ENCODE measurements around the gene PRPF6. TPM values are rescaled to one million over a fixed set of nuclear protein-coding genes. Genes with fewer than 3 reads are reported as not detected.

Gene PRPF6, protein sequence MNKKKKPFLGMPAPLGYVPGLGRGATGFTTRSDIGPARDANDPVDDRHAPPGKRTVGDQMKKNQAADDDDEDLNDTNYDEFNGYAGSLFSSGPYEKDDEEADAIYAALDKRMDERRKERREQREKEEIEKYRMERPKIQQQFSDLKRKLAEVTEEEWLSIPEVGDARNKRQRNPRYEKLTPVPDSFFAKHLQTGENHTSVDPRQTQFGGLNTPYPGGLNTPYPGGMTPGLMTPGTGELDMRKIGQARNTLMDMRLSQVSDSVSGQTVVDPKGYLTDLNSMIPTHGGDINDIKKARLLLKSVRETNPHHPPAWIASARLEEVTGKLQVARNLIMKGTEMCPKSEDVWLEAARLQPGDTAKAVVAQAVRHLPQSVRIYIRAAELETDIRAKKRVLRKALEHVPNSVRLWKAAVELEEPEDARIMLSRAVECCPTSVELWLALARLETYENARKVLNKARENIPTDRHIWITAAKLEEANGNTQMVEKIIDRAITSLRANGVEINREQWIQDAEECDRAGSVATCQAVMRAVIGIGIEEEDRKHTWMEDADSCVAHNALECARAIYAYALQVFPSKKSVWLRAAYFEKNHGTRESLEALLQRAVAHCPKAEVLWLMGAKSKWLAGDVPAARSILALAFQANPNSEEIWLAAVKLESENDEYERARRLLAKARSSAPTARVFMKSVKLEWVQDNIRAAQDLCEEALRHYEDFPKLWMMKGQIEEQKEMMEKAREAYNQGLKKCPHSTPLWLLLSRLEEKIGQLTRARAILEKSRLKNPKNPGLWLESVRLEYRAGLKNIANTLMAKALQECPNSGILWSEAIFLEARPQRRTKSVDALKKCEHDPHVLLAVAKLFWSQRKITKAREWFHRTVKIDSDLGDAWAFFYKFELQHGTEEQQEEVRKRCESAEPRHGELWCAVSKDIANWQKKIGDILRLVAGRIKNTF
- 96.5 and 126 TPM in 2 replicates for total RNA-seq (2014; rRNA removed; shearing (Covaris generic); ENCODE audit: low replicate concordance)

DNA sequence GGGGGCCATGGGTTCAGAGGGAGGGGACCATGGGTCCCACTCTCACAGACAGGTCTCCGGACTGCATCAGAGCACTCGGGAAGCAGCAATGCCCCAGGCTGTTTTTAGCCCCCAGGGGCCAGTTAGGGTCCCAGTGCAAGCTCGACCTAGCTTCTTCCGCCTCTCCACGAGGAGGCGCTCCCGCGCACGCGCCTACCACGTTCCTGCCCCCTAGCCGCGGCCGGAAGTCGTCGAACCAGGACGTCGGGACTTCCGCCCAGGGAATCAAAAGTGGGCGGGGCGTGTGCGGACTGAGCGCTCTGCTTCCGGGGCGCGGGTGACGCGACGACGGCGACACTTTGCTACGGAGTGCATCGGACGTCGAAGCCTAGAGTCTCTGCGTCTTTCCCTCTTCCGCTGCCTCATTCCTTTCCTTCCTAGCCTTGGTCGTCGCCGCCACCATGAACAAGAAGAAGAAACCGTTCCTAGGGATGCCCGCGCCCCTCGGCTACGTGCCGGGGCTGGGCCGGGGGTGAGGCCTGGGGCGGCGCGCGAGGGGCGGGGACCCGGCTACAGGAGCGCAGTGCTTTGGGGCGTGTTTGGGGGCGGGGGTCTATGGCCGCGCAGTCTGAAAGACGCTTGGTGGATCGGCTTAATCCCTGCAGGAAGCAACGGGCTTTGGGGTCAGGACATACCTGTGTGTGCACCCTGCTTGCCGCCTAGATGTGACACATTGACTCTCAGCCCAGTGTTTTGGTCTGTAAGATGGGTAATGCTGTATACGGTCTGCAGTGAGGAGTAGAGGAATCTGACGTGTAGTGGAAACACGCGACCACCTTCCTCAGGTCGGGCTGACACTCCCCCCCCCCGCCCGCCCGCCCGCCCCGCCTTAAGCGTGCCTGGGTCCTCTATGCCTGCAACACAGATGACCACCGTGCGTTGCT lies at the start of gene PRPF6:
TSS of gene PRPF6 (plus strand) at position 327 of the 923 bp plus-strand sequence. CDS start at position 441, 114 bp downstream.
- DNase-seq, result peak; percentile 96
- Histone ChIP-seq H3K27me3 (no peaks in the 10 kb centered on the region), H3K36me3 (peaks cover 34% of the 10 kb centered on the region), H3K4me3 (peak within 1 kb of the TSS; percentile 99), H3K9me3 (no peaks in the 10 kb centered on the region)

DNA sequence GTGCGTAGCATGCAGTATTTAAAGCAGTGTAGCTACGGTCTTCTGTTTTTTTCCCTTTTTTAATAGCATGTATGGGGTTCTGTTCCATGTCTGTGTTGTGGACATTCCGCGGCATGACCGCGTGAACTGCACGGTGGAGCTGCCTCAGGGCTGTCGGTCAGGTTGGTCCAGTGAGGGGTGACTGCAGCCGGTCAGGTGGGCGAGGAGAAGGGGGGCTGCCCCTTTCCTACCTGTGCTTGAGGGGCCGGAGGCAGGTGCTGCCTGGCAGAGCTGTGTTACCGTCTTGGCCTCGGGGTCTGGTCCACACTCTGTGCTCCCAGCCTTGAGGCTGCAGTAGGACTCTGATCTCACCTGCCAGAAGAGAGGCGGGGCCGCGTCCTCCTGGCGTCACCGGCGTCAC lies 49.2 kb upstream of the PRPF6 start:
- H3K9me3 ChIP-seq, result no peaks in the 10 kb centered on the region
- H3K36me3 ChIP-seq, result peaks cover 85% of the 10 kb centered on the region
- H3K4me3 ChIP-seq, result no peak overlapping the region
- no peak for DNase-seq
- H3K27me3 ChIP-seq, result no peaks in the 10 kb centered on the region

DNA sequence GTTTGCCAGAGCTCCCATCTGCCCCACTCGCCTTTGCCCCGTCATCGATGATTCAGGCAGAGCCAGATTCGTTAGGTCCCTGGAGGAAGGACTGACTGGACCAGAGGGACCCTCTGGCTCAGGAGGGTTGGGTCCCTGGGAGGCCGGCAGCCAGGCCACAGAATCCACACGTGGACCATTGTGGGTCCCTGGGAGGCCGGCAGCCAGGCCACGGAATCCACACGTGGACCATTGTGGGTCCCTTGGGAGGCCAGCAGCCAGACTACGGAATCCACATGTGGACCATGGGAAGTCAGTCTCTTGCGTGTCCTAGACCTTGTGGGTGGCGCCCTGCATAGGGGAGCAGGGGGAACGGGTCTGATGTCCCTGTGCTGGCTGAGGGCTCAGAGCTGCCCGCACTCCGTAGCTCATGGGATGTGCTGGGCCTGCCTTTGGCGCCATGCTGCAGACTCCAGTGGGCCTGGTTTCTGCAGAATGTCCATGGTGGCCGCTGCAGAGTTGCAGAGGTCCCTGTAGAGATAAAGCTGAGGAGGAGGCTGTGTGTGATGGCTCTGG lies 48.2 kb upstream of the PRPF6 start:
- Histone ChIP-seq H3K4me3 (no peak overlapping the region), H3K36me3 (peaks cover 75% of the 10 kb centered on the region), H3K27me3 (no peaks in the 10 kb centered on the region), H3K9me3 (no peaks in the 10 kb centered on the region)
- no peak for DNase-seq

DNA sequence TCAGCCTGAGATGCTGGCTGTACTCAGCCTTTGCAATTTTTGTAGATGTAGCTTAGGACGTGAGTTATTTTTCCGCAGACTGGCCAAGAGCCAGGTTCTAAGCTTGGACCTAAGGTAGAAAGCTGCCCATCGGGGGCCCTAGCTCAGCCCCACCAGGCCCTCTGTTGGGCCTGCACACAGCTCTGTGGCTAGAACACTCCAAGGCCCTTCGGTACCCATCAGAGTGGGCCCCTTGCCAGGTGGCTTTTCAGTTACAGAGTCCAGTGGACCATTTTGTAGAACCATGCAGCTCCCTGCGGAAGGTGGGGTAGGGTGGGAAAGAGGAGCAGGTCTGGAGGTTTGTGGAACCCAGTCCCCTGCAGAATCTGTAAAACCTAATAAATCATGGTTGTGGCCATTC lies 47.3 kb upstream of the PRPF6 start:
- Histone ChIP-seq H3K27me3 (no peaks in the 10 kb centered on the region), H3K36me3 (peaks cover 72% of the 10 kb centered on the region), H3K9me3 (no peaks in the 10 kb centered on the region), H3K4me3 (no peak overlapping the region)
- DNase-seq, result no peak

DNA sequence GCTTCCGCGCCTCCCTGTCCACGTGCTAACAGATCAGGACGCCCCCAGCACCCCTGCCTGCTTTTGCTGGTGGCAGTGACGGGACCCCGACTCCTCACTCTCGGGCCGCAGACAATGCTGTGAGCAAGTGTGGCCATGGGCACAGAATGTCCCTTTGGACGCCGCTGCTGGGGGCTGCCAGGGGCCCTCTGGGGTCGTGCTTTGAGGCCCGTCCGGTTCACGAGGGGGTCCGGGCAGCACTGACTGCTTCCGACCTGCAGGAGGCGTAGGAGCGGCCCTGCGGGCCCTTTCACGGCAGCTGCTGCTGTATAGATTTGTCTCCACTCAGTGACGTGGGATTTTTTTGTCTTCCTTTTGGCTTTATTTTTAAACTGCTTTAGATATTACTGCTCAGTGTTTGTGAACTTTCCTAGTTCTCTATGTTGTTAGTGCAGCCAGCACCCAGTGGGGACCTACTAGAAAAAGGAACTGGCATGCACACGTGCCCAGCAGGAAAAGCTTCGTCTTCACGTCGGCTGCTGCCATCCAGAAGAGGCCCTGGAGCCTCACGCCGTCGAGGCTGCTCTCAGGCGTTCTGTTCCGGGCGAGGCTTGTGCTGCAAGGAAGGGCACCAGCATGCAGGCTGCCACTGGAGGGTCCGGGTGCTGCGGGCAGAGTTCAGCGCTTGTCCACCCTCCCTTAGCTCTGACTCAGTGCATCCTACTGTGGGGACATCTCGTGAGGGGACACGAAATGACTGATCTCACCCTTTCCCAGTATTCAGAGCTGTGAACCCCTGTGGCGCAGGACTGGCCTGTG lies 46.5 kb upstream of the PRPF6 start:
- H3K36me3 ChIP-seq, result peaks cover 73% of the 10 kb centered on the region
- no peak overlapping the region for H3K4me3 ChIP-seq
- no peak for DNase-seq
- no peaks in the 10 kb centered on the region for H3K9me3 ChIP-seq
- no peaks in the 10 kb centered on the region for H3K27me3 ChIP-seq

DNA sequence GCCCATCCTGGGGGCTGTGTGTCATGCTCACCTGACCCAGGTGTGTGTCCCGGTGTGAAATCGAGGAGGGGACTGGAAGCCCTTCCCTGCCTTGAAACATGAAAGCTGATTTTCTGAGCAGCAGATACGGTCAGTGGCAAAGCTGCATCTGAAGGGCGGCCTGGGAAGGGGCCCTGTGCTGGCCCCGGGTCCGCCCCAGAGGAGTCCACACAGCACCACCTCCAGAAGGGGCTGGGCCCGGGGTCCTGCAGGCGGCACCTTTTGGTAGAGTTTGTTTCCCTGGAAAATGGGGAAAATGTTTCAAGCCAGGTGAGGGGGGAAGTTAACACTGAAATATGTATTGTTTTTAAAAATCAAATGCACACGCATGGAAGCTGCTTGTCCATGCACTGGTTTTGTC lies 45.5 kb upstream of the PRPF6 start:
- Histone ChIP-seq H3K4me3 (no peak overlapping the region), H3K27me3 (no peaks in the 10 kb centered on the region), H3K9me3 (no peaks in the 10 kb centered on the region), H3K36me3 (peaks cover 77% of the 10 kb centered on the region)
- no peak for DNase-seq

DNA sequence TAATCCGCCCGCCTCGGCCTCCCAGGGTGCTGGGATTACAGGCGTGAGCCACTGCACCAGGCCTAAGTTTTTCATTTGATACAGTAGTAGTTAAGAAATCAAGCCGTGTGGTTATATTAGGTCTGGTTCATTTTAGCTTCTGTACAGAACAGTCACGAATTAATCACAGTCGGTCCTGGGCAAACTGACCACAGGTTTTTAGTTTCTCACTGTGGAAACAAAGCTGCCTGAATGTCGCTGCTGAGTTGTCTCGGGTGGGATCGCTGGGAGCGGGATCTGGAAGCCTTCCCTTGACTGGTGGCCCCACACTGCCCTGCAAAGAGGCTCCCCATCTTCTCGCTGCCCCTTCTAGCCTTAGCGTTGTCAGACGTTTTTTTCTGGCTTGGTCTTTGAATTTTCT lies 43.3 kb upstream of the PRPF6 start:
- peaks cover 73% of the 10 kb centered on the region for H3K36me3 ChIP-seq
- no peaks in the 10 kb centered on the region for H3K27me3 ChIP-seq
- no peak overlapping the region for H3K4me3 ChIP-seq
- H3K9me3 ChIP-seq, result no peaks in the 10 kb centered on the region
- no peak for DNase-seq

DNA sequence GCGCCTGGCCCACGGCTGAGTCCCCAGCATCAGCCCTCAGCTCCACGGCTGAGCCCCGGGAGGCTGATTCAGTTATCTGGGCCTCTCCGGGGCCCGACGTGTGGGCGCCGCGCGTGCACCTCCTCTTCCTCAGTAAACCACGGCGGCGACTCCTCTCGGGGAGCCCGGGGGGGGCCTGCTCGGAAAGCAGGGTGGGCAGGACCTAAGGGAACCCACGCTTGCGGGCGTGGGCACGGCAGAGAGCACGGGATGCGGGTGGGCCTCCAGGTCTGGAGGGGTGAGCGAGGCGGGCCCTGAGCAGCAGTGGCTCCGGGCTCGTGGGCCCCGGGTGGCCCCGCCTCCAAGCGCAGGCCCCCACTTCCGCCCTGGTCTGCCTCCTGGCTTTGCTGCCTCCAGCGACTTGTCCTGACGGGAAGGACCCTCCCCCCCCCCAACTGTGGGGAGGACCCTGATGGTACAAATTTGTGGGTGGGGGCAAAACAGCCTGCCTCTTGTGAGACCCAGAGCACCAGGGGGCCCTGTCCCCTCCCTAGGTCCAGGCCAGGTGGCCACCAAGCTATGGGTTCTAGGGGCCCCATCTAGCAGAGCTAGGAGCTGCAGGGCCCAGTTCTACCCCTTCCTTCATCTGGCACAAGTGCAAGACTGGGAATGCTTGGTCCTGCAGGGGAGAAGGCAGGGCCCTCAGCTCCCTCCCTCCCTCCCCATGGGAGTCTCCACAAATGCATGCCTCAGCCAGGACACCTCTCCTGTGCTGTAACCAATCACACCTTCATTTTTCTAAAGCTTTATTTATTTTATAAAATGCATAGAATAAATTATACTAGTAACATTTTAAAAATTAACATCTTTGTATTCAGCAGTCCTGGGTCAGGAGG lies 41.6 kb upstream of the PRPF6 start:
- H3K36me3 ChIP-seq, result peaks cover 70% of the 10 kb centered on the region

DNA sequence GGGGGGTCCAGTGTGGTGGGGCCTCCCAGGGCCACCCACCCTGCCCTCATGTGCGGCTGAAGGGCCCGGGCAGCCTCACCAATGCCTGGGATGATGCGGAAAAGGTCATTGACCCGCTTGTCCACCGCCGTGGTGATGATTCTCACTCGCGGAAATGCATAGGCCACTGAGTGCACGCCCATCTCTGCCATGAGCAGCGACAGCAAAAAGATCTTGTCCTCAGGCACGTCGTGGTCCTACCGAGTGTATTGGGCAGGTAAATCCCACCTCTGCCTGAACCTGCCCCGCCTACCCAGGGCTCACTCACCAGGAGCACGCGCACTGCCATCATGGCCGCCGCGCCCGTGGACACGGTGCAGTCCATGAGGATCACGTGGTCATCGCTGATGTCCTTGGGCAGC lies 40.9 kb upstream of the PRPF6 start:
- DNase-seq, result no peak
- H3K36me3 ChIP-seq, result peaks cover 70% of the 10 kb centered on the region
- H3K27me3 ChIP-seq, result no peaks in the 10 kb centered on the region
- no peak overlapping the region for H3K4me3 ChIP-seq
- H3K9me3 ChIP-seq, result no peaks in the 10 kb centered on the region

More for the DNA sequence above, 41.6 kb upstream of the PRPF6 start:
- no peak for DNase-seq
- no peaks in the 10 kb centered on the region for H3K27me3 ChIP-seq
- H3K9me3 ChIP-seq, result no peaks in the 10 kb centered on the region
- H3K4me3 ChIP-seq, result no peak overlapping the region

DNA sequence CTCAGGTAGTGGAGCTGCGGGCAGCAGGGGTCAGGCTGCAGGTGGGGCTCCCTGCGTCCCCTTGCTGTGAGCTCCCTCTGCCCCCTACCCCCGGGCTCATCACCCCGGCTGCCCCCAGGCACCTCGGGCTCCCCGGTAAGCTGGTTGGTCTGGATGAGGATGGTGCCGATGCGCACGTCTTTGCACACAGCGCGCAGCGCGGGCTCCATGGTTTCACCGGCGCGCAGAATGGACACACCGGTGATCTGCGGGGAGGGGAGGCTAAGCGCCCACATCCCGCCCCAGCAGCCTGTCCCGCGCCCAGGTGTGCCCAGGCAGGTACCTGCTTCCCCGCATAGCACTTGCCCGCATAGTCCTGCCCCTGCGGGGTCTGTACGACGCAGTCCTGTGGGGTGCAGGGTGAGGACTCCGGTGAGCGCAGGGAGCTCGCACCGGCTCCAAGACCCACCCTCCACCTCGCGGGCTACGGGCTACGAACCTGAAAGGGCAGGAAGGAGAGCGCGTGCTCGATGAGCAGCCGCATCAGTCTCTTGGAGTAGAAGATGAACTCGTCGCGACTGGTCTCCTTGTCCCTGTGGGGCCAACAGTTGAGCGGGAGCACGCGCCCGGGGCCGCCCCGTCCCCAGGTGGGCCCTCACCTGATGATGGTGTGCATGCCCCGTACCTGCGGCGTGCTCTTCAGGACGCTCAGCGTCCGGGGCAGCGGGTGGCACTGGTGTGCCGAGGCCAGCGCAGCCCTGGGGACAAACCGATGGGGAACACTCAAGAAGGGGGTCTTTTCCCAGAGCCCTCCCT lies 40.3 kb upstream of the PRPF6 start:
- Histone ChIP-seq H3K4me3 (no peak overlapping the region), H3K9me3 (no peaks in the 10 kb centered on the region), H3K36me3 (peaks cover 70% of the 10 kb centered on the region), H3K27me3 (no peaks in the 10 kb centered on the region)
- no peak for DNase-seq

DNA sequence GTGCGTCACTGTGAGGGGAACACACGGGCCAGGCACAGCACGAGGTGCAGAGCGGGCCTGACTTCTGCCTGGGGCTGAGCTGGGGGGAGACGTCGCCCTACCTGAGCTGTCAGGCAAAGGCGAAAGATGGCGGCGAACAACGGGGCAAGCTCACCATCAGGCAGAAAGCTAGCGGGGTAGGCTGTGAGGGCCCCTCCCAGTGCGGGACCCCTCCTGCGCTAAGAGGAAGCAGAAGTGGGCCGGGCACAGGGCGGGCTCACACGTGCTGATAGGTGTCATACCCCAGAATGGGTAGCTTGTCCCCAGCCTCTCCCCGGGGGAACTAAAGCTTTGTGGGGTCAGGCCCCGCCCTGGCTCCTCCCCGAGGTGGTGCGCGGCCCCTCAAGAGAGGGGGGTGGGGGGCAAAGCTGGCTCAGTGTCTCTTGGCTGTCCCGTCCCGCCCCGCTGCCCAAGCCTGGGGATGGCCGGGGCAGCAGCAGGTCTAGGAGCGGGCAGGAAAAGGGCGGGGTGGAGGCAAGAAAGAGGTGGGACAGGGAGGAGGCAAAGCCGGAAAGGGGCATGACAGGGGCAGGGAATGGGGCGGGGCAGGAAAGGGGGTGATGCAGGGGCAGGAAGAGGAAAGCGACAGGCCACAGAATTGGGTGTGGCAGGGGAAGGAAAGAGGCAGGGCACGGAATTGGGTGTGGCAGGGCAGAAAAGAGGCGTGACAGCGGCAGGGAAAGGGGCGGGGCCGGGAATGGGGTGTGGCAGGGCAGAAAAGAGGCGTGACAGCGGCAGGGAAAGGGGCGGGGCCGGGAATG lies 39.5 kb upstream of the PRPF6 start:
- DNase-seq, result peak; percentile 46
- Histone ChIP-seq H3K4me3 (no peak overlapping the region), H3K27me3 (no peaks in the 10 kb centered on the region), H3K36me3 (peaks cover 68% of the 10 kb centered on the region), H3K9me3 (no peaks in the 10 kb centered on the region)

DNA sequence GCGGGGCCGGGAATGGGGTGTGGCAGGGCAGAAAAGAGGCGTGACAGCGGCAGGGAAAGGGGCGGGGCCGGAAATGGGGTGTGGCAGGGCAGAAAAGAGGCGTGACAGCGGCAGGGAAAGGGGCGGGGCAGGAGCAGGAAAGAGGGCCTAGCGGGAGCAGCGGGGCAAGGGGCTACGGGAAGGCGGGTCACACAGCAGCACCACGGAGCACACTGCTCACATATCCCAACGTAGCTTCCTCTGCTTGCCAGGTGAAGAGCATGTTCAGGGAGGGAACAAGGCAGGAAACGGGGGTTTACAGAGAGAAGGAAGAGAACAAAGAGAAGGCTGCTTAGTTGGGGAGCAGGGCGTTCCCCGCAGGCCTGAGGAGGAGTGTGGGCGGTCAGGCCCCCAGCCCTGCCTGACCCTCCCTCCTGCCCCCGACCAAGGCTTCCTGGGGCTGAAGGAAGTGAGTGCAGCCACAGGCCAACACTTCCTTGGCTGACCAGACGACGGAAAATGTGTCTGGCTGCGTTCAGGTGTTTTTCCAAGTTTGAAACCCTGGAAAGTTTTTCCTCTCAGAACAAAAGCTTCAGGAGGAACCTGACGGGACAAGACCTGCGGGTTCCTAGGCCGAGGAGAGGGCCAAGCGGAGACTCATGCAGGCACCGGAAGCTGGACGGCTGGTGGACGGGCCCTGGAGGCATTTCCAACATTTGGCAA lies 38.5 kb upstream of the PRPF6 start:
- DNase-seq, result no peak
- H3K4me3 ChIP-seq, result no peak overlapping the region
- H3K27me3 ChIP-seq, result no peaks in the 10 kb centered on the region
- H3K9me3 ChIP-seq, result no peaks in the 10 kb centered on the region
- peaks cover 68% of the 10 kb centered on the region for H3K36me3 ChIP-seq
